Effector CD4-positive, alpha-beta T cell (primary cell): ENCODE data around the gene APOBEC3C.
"Not testable (repeated sequence)": the region's sequence is repeated elsewhere in the genome, so short reads cannot be mapped to it uniquely, and the experiment has no call there.

Experiments used
- DNase-seq: peaks from one replicate; pipeline ENCODE4 v3.0.0-alpha.2; 2020

Gene APOBEC3C

GRCh38 chr22:38984224-38984623 lies 29.8 kb upstream of the APOBEC3C start:
- no peak for DNase-seq

GRCh38 chr22:38984784-38985757 lies 29.0 kb upstream of the APOBEC3C start:
- DNase-seq = peak; percentile 72

GRCh38 chr22:38986629-38987028 lies 27.4 kb upstream of the APOBEC3C start:
- DNase-seq = no peak

- DNase-seq = no peak
Measured at GRCh38 chr22:38987171-38987895, 26.7 kb upstream of the APOBEC3C start.

- DNase-seq = no peak
Measured at GRCh38 chr22:38989466-38989865, 24.6 kb upstream of the APOBEC3C start.

GRCh38 chr22:38992871-38993371 lies 21.1 kb upstream of the APOBEC3C start:
- DNase-seq = not testable (repeated sequence)

- no peak for DNase-seq
Measured at GRCh38 chr22:38996105-38996504, 18.0 kb upstream of the APOBEC3C start.

- DNase-seq = no peak
Measured at GRCh38 chr22:38997518-38997917, 16.5 kb upstream of the APOBEC3C start.

GRCh38 chr22:39003165-39003638 lies 10.9 kb upstream of the APOBEC3C start:
- peak; percentile 54 for DNase-seq

- DNase-seq = no peak
Measured at GRCh38 chr22:39007177-39007576, 6.9 kb upstream of the APOBEC3C start.

- DNase-seq = not testable (repeated sequence)
Measured at GRCh38 chr22:39008271-39008850, 5.7 kb upstream of the APOBEC3C start.

- no peak for DNase-seq
Measured at GRCh38 chr22:39010946-39011345, 3.1 kb upstream of the APOBEC3C start.

- DNase-seq = no peak
Measured at GRCh38 chr22:39012533-39013511, 1.2 kb upstream of the APOBEC3C start.

- DNase-seq = not testable (repeated sequence)
Measured at GRCh38 chr22:39013561-39013941, 506 bp upstream of the APOBEC3C start.

- DNase-seq = not testable (repeated sequence)
Measured at GRCh38 chr22:39014723-39015121, 665 bp downstream of the APOBEC3C start.

- DNase-seq = no peak
Measured at GRCh38 chr22:39016592-39016991, 2.5 kb downstream of the APOBEC3C start.

GRCh38 chr22:39017596-39018365 lies 3.7 kb downstream of the APOBEC3C start:
- no peak for DNase-seq

- DNase-seq = not testable (repeated sequence)
Measured at GRCh38 chr22:39020021-39020651, 6.1 kb downstream of the APOBEC3C start.

GRCh38 chr22:39021552-39022250 lies 7.6 kb downstream of the APOBEC3C start:
- DNase-seq = no peak
